ENCODE measurements around the gene OOEP.

- TF ChIP-seq, protein P1, sequence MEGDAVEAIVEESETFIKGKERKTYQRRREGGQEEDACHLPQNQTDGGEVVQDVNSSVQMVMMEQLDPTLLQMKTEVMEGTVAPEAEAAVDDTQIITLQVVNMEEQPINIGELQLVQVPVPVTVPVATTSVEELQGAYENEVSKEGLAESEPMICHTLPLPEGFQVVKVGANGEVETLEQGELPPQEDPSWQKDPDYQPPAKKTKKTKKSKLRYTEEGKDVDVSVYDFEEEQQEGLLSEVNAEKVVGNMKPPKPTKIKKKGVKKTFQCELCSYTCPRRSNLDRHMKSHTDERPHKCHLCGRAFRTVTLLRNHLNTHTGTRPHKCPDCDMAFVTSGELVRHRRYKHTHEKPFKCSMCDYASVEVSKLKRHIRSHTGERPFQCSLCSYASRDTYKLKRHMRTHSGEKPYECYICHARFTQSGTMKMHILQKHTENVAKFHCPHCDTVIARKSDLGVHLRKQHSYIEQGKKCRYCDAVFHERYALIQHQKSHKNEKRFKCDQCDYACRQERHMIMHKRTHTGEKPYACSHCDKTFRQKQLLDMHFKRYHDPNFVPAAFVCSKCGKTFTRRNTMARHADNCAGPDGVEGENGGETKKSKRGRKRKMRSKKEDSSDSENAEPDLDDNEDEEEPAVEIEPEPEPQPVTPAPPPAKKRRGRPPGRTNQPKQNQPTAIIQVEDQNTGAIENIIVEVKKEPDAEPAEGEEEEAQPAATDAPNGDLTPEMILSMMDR (conservative IDR thresholded peaks at IDR 0.05; ENCODE audit: low read length) = no peak
- no peak for TF ChIP-seq EZH2phosphoT487 (IDR thresholded peaks at IDR 0.05; ENCODE audit: borderline replicate concordance)
These were observed 25.1 kb upstream of the OOEP start, which contains the start of gene DDX43 for GRCh38 chr6:73394577-73395354.

Measured in Loucy (cell line).